Endothelial cell (in vitro differentiated cells): ENCODE data around the gene CHST12. TPM values are rescaled to one million over a fixed set of nuclear protein-coding genes. Genes with fewer than 3 reads are reported as not detected.

Experiments
- DNase-seq: peaks from one replicate; pipeline ENCODE4 v3.0.0; 2021; ENCODE audit warnings: low spot score
- H3K27ac Mint-ChIP-seq: one replicate; pipeline ENCODE4 v1.8.0; 2021; ENCODE audit warnings: mixed read lengths, inconsistent platforms; ENCODE audit not compliant: unreplicated experiment
- H3K27me3 Mint-ChIP-seq: one replicate; pipeline ENCODE4 v1.8.0; 2021; ENCODE audit warnings: mild to moderate bottlenecking, moderate library complexity, mixed read lengths, inconsistent platforms; ENCODE audit not compliant: unreplicated experiment
- H3K36me3 Mint-ChIP-seq: one replicate; pipeline ENCODE4 v1.8.0; 2021; ENCODE audit warnings: mild to moderate bottlenecking, low read depth, mixed read lengths, inconsistent platforms; ENCODE audit not compliant: unreplicated experiment
- H3K4me1 Mint-ChIP-seq: one replicate; pipeline ENCODE4 v1.8.0; 2021; ENCODE audit warnings: mild to moderate bottlenecking, mixed read lengths, inconsistent platforms; ENCODE audit not compliant: unreplicated experiment
- H3K4me3 Mint-ChIP-seq: one replicate; pipeline ENCODE4 v1.8.0; 2021; ENCODE audit warnings: mild to moderate bottlenecking, mixed read lengths, inconsistent platforms; ENCODE audit not compliant: unreplicated experiment
- H3K9me3 Mint-ChIP-seq: one replicate; pipeline ENCODE4 v1.8.0; 2021; ENCODE audit warnings: mixed read lengths, inconsistent platforms; ENCODE audit not compliant: unreplicated experiment
- total RNA-seq: library from RNA; stranded (reverse); fragmentation: NEBNext Ultra II Directional; extraction: Animal tissue kit (Norgen Biotek cat#: 25700); gene quantifications from one replicate; pipeline ENCODE4 v1.2.1, GENCODE V29; 2021; ENCODE audit not compliant: unreplicated experiment
- TF ChIP-seq, protein P1 (sequence below): fragments of 200-600 bp; sonication (generic); IDR thresholded peaks from one replicate; pipeline ENCODE4 v1.5.0; 2021; ENCODE audit warnings: antibody characterized with exemption; ENCODE audit not compliant: unreplicated experiment

The CHST12 gene
- total RNA-seq, 1 donor from 2014 or later = 26.9 TPM

DNA sequence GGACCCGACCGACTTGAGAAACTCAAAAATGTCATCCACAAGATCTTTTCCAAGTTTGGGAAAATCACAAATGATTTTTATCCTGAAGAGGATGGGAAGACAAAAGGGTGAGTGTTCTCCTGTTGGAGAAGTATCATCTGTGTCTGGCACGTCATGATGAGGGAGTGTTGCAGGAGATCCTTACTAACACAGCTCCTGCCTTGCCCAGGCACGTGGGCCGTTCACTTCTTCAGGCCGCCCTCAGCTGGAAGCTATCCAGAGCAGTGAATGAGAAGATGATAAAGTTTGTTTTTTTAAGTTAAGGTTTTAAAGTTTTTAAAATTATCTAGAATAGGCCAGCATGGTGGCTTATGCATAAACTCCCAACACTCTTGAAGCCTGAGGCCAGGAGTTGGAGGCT is 42.6 kb upstream of the CHST12 start:
- Mint-ChIP-seq H3K27me3 (no peaks in the 10 kb centered on the region), H3K4me3 (no peak overlapping the region), H3K36me3 (peaks cover 31% of the 10 kb centered on the region), H3K4me1 (peaks cover 3% of the 10 kb centered on the region), H3K9me3 (no peaks in the 10 kb centered on the region), H3K27ac (no peak overlapping the region)
- no peak for DNase-seq
- TF ChIP-seq, protein P1, sequence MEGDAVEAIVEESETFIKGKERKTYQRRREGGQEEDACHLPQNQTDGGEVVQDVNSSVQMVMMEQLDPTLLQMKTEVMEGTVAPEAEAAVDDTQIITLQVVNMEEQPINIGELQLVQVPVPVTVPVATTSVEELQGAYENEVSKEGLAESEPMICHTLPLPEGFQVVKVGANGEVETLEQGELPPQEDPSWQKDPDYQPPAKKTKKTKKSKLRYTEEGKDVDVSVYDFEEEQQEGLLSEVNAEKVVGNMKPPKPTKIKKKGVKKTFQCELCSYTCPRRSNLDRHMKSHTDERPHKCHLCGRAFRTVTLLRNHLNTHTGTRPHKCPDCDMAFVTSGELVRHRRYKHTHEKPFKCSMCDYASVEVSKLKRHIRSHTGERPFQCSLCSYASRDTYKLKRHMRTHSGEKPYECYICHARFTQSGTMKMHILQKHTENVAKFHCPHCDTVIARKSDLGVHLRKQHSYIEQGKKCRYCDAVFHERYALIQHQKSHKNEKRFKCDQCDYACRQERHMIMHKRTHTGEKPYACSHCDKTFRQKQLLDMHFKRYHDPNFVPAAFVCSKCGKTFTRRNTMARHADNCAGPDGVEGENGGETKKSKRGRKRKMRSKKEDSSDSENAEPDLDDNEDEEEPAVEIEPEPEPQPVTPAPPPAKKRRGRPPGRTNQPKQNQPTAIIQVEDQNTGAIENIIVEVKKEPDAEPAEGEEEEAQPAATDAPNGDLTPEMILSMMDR = no peak

DNA sequence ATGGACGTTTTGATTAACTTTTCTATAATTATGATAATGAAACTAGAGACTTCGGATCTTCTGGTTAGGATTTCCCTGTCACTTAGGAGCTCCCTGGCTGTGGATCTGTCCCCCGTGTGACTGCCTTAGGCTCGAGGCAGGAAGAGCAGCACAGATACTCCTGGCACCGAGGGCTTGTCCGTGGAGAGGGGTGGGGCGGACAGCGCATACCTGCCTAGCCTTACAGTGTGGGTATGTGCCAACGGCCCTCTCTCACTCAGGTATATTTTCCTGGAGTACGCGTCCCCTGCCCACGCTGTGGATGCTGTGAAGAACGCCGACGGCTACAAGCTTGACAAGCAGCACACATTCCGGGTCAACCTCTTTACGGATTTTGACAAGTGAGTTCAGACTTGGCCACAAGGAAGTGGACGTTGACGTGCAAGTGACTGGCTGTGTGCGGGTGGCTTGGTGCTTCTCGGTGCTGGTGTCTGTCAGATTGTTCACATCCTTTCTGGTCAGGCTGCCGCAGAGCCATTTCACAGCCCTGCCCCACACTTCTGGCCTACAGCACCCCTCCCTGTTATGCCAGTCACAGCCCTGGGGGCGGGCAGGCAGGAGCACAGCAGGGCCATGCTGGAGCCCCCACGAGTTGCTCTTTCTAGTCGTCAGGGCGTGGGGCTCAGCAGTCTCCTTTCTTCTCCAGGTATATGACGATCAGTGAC is 40.9 kb upstream of the CHST12 start:
- no peaks in the 10 kb centered on the region for H3K9me3 Mint-ChIP-seq
- TF ChIP-seq, protein P1 = no peak

DNA sequence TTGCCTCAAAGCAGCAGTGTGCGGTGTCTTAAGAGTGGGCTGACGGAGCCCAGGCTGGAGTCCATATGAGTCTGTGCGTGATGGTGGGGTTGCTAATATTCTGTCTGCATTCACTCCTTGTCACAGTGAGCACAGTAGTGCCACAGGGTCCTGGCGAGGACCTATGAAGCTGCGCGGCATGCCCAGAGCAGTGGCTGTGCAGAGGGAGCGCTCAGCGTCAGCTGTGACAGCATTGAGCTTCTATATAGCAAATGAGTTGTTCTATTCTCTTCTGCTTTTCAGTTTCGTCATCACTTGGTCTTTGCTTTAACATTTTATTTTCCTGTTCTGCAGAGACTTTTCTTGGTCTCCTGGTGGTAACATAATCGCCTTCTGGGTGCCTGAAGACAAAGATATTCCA is 34.3 kb upstream of the CHST12 start:
- Mint-ChIP-seq H3K9me3 (no peaks in the 10 kb centered on the region), H3K4me1 (no peaks in the 10 kb centered on the region), H3K4me3 (no peak overlapping the region), H3K27me3 (no peaks in the 10 kb centered on the region), H3K36me3 (peaks cover 44% of the 10 kb centered on the region), H3K27ac (no peak overlapping the region)
- TF ChIP-seq, protein P1 = no peak
- DNase-seq = no peak

More for the DNA sequence above, 40.9 kb upstream of the CHST12 start:
- DNase-seq = no peak
- H3K4me1 Mint-ChIP-seq = no peaks in the 10 kb centered on the region
- H3K27ac Mint-ChIP-seq = no peak overlapping the region
- H3K36me3 Mint-ChIP-seq = peaks cover 40% of the 10 kb centered on the region
- H3K27me3 Mint-ChIP-seq = no peaks in the 10 kb centered on the region
- H3K4me3 Mint-ChIP-seq = no peak overlapping the region

DNA sequence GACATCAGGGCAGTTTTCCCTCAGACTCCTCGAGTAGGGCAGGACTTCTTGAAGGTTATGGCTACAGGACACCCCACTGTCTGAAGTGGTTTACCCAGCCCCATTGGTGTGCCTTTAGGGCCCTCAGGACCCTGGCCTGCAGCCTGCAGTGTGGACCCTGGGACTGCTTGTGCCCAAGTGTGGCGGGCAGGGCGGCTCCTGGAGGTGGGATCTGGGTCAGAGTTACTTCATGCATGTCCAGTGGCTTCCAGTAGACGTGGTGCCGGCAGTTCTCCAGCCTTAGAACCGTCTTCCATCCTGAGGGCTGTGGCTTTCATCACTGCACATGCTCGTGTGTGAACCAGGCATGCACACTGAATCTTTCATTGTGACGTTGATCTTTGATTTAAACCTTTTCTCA is 32.1 kb upstream of the CHST12 start:
- H3K9me3 Mint-ChIP-seq = no peaks in the 10 kb centered on the region
- TF ChIP-seq, protein P1 = no peak
- H3K4me3 Mint-ChIP-seq = no peak overlapping the region
- H3K27ac Mint-ChIP-seq = no peak overlapping the region
- H3K27me3 Mint-ChIP-seq = peaks cover under 1% of the 10 kb centered on the region
- H3K4me1 Mint-ChIP-seq = no peaks in the 10 kb centered on the region
- no peak for DNase-seq
- peaks cover 49% of the 10 kb centered on the region for H3K36me3 Mint-ChIP-seq

DNA sequence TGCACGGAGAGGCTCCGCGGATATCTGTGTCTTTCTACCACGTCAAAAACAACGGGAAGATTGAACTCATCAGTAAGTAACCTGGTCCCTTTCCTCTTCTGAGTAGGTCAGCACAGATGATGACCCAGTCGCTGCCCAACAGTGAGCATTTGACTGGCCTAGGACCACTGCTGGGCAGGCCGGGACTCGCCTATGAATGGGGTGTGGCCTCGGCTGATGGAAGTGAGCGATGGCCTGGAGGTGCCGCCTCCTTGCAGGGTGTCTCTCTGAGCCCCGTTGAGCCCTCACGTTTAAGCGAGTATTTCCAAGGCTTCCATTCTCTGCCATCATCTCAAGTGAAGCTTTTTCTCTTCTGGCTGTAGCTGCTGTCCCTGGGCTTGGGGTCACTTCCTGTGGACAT is 30.7 kb upstream of the CHST12 start:
- H3K27me3 Mint-ChIP-seq = peaks cover 7% of the 10 kb centered on the region
- H3K36me3 Mint-ChIP-seq = peaks cover 49% of the 10 kb centered on the region
- no peak overlapping the region for H3K27ac Mint-ChIP-seq
- H3K9me3 Mint-ChIP-seq = no peaks in the 10 kb centered on the region
- H3K4me1 Mint-ChIP-seq = no peaks in the 10 kb centered on the region
- peak overlapping the region; percentile 77 for H3K4me3 Mint-ChIP-seq
- TF ChIP-seq, protein P1 = no peak
- DNase-seq = no peak
